Measurements from ENCODE around the gene SRPK2.

Gene SRPK2

DNA sequence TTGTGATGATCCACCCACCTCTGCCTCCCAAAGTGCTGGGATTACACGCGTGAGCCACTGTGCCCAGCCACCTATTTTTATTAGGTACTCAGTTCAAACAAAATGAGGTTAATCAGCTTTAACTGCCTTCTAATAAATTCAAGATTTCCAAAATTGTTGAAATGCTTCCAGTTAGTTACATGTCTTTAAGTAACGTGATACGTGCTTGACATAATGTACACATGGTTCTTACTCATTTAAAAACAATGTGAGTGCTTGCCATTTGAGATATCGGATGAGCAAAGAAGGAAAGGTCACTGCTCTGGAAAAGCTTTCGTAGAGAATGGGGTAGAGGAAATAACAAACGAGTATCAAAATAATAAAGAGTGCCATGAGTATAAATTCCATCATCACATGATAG is 291.1 kb downstream of the SRPK2 start:
- no peak overlapping the region for H3K4me3 Mint-ChIP-seq
- peaks cover 63% of the 10 kb centered on the region for H3K4me1 Mint-ChIP-seq
- no peaks in the 10 kb centered on the region for H3K9me3 Mint-ChIP-seq
- H3K27me3 Mint-ChIP-seq: no peaks in the 10 kb centered on the region
- DNase-seq: no peak
- ATAC-seq: no peak
- no peak overlapping the region for H3K27ac Mint-ChIP-seq

GRCh38 chr7:105096306-105096705 is 292.4 kb downstream of the SRPK2 start:
- DNase-seq (no peak), ATAC-seq (no peak)
- no peaks in the 10 kb centered on the region for H3K27me3 Mint-ChIP-seq
- H3K4me1 Mint-ChIP-seq: peaks cover 61% of the 10 kb centered on the region
- no peak overlapping the region for H3K4me3 Mint-ChIP-seq
- H3K9me3 Mint-ChIP-seq: no peaks in the 10 kb centered on the region
- no peak overlapping the region for H3K27ac Mint-ChIP-seq

DNA sequence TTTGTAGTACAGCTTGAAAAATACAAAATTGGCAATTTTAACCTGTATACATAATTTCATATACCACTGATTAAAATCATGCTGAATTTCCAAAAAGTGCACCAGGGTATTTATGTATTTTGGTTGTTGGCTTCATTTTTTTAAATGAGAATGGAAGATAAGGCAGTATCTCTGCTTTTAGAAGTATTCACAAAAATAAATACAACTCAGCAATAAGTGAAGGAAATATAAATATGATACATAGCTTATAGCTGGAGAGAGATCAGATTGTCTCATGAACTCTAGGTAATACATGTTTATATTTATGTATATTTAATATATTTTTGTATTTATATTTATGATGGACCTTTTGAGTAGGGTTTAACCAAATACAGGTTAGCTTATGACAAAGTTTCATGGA is 293.8 kb downstream of the SRPK2 start:
- peaks cover 48% of the 10 kb centered on the region for H3K4me1 Mint-ChIP-seq
- H3K4me3 Mint-ChIP-seq: no peak overlapping the region
- ATAC-seq (no peak), DNase-seq (no peak)
- H3K27ac Mint-ChIP-seq: no peak overlapping the region
- H3K9me3 Mint-ChIP-seq: no peaks in the 10 kb centered on the region
- no peaks in the 10 kb centered on the region for H3K27me3 Mint-ChIP-seq

- H3K4me1 Mint-ChIP-seq: peaks cover 18% of the 10 kb centered on the region
- no peak overlapping the region for H3K4me3 Mint-ChIP-seq
- DNase-seq (no peak), ATAC-seq (no peak)
- H3K9me3 Mint-ChIP-seq: no peaks in the 10 kb centered on the region
- no peaks in the 10 kb centered on the region for H3K27me3 Mint-ChIP-seq
- peak overlapping the region in 1 of 2 donors; percentile 29 for H3K27ac Mint-ChIP-seq
Observed at GRCh38 chr7:105088456-105088855, 300.3 kb downstream of the SRPK2 start.

DNA sequence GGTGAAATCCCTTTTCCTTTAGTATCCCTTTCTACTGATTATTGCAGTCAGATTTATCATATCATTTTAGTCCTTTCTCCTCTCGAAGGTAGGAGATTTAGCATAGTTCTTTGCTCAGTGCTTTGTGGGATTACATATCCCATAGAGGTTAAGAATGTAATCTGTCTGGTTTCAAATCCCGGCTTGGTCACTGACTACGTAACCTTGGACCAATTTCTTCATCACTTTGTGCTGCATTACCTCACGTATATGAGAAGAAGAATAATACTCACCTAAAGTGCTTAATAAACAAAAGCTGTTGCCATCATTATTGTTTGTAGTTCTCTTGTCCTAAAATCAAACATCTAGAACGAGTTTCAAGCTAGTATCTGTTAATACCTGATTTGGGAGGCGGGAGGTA is 300.7 kb downstream of the SRPK2 start:
- peak overlapping the region in 1 of 2 donors; percentile 29 for H3K27ac Mint-ChIP-seq
- ATAC-seq (no peak), DNase-seq (no peak)
- no peaks in the 10 kb centered on the region for H3K9me3 Mint-ChIP-seq
- H3K4me3 Mint-ChIP-seq: no peak overlapping the region
- H3K27me3 Mint-ChIP-seq: no peaks in the 10 kb centered on the region
- peaks cover 19% of the 10 kb centered on the region for H3K4me1 Mint-ChIP-seq

GRCh38 chr7:105086850-105087249 is 301.9 kb downstream of the SRPK2 start:
- H3K9me3 Mint-ChIP-seq: no peaks in the 10 kb centered on the region
- H3K4me3 Mint-ChIP-seq: no peak overlapping the region
- DNase-seq: no peak
- no peak overlapping the region for H3K27ac Mint-ChIP-seq
- ATAC-seq: no peak
- H3K4me1 Mint-ChIP-seq: peaks cover 27% of the 10 kb centered on the region
- no peaks in the 10 kb centered on the region for H3K27me3 Mint-ChIP-seq

- no peak for DNase-seq
- H3K27me3 Mint-ChIP-seq: no peaks in the 10 kb centered on the region
- H3K9me3 Mint-ChIP-seq: no peaks in the 10 kb centered on the region
- no peak overlapping the region for H3K27ac Mint-ChIP-seq
- H3K4me1 Mint-ChIP-seq: peaks cover 27% of the 10 kb centered on the region
- no peak for ATAC-seq
- no peak overlapping the region for H3K4me3 Mint-ChIP-seq
Observed at GRCh38 chr7:105084581-105084980, 304.1 kb downstream of the SRPK2 start.

GRCh38 chr7:105079348-105079747 is 309.4 kb downstream of the SRPK2 start:
- no peaks in the 10 kb centered on the region for H3K9me3 Mint-ChIP-seq
- no peak for ATAC-seq
- H3K4me1 Mint-ChIP-seq: peaks cover 10% of the 10 kb centered on the region

DNA sequence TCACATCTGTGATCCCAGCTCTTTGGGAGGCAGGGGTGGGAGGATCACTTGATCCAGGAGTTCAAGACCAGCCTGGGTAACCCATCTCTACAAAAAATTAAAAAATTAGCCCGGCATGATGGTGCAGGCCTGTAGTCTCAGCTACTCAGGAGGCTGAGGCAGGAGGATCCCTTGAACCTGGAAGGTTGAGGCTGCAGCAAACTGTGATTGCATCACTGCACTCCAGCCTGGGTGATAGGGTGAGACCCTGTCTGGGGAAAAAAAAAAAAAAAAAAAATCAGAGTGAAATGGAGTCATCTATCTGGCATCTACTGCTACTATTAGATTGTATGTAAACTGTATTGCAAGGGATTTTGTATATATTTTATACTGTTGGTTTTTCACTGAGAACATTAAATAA is 315.6 kb downstream of the SRPK2 start:
- DNase-seq (no peak), ATAC-seq (no peak)
- H3K27me3 Mint-ChIP-seq: no peaks in the 10 kb centered on the region
- H3K27ac Mint-ChIP-seq: peak overlapping the region in 1 of 2 donors; percentile 52
- no peaks in the 10 kb centered on the region for H3K9me3 Mint-ChIP-seq
- peaks cover 12% of the 10 kb centered on the region for H3K4me1 Mint-ChIP-seq
- no peak overlapping the region for H3K4me3 Mint-ChIP-seq

More at GRCh38 chr7:105079348-105079747, 309.4 kb downstream of the SRPK2 start:
- Mint-ChIP-seq H3K27ac (no peak overlapping the region), H3K4me3 (no peak overlapping the region), H3K27me3 (no peaks in the 10 kb centered on the region)
- no peak for DNase-seq

DNA sequence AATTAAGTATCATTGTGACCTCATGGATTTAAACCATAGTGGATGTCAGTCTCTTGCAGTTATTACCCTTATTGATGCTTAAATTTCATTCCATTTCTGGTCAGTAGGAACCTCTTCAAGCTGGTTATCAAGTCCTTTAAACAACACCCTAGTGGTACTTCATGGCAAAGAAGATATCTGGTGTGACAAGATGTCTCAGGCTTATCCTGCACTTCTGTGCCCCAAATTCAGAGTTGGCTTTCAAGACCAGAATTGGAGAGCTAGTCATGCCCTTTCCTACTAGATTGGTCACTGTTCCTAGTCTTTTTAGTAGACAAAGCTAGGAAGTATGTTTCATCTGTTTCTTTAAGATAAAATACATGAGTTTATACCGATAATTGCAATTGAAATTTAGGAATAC is 319.8 kb downstream of the SRPK2 start:
- H3K4me3 Mint-ChIP-seq: no peak overlapping the region
- H3K9me3 Mint-ChIP-seq: no peaks in the 10 kb centered on the region
- ATAC-seq (no peak), DNase-seq (no peak)
- no peaks in the 10 kb centered on the region for H3K27me3 Mint-ChIP-seq
- H3K27ac Mint-ChIP-seq: peak overlapping the region in 1 of 2 donors; percentile 25
- H3K4me1 Mint-ChIP-seq: peaks cover 16% of the 10 kb centered on the region

DNA sequence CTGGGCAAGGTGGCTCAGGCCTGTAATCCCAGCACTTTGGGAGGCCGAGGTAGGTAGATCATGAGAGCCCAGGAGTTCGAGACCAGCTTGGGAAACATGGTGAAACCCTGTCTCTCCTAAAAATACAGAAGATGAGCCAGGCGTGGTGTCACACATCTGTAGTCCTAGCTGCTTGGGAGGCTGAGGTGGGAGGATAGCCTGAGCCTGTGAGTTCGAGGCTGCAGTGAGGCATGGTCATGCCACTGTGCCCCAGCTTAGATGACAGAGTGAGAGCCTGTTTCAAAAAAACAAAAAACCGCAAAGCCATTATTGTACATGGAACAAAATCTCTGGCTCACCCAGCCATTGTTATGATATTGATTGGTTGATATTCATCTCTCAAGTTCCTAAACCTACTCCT is 321.0 kb downstream of the SRPK2 start:
- DNase-seq (no peak), ATAC-seq (no peak)
- Mint-ChIP-seq H3K4me1 (peaks cover 26% of the 10 kb centered on the region), H3K9me3 (no peaks in the 10 kb centered on the region), H3K27ac (peak overlapping the region in 1 of 2 donors; percentile 77), H3K27me3 (no peaks in the 10 kb centered on the region), H3K4me3 (no peak overlapping the region)

Measured in stimulated activated naive CD8-positive, alpha-beta T cell treated with anti-CD3 and anti-CD28 coated beads, Interleukin-15, amount 100 ng/mL, for 72 hours (primary cell).